OCI-LY7 (cell line): ENCODE measurements around the gene CDH23.

Source experiments
- EZH2phosphoT487 ChIP-seq: fragments of 200-600 bp; sonication (generic); IDR thresholded peaks from 2 replicates; pipeline ENCODE4 v1.6.1; 2018; ENCODE audit warnings: low read depth, borderline replicate concordance, mild to moderate bottlenecking, mixed run types, antibody characterized with exemption, low read length, moderate library complexity, mixed read lengths
- TF ChIP-seq, protein P1 (sequence below): fragments of 200-600 bp; sonication (generic); conservative IDR thresholded peaks from 2 replicates; pipeline ENCODE4 v1.5.1; 2014; ENCODE audit warnings: mild to moderate bottlenecking, antibody characterized with exemption, low read length, moderate library complexity, mixed read lengths

- TF ChIP-seq, protein P1, sequence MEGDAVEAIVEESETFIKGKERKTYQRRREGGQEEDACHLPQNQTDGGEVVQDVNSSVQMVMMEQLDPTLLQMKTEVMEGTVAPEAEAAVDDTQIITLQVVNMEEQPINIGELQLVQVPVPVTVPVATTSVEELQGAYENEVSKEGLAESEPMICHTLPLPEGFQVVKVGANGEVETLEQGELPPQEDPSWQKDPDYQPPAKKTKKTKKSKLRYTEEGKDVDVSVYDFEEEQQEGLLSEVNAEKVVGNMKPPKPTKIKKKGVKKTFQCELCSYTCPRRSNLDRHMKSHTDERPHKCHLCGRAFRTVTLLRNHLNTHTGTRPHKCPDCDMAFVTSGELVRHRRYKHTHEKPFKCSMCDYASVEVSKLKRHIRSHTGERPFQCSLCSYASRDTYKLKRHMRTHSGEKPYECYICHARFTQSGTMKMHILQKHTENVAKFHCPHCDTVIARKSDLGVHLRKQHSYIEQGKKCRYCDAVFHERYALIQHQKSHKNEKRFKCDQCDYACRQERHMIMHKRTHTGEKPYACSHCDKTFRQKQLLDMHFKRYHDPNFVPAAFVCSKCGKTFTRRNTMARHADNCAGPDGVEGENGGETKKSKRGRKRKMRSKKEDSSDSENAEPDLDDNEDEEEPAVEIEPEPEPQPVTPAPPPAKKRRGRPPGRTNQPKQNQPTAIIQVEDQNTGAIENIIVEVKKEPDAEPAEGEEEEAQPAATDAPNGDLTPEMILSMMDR, result no peak
- TF ChIP-seq EZH2phosphoT487, result no peak
These were observed 214.4 kb downstream of the CDH23 start for GRCh38 chr10:71611131-71611530.
